COLO829 (cell line): Measurements from ENCODE around the gene ATOH8.
"Not testable (repeated sequence)": the region's sequence is repeated elsewhere in the genome, so short reads cannot be mapped to it uniquely, and the experiment has no call there.

Experiments used
- DNase-seq: peaks from one replicate; pipeline ENCODE4 v3.0.0; 2012; ENCODE audit warnings: low spot score

Gene ATOH8

GRCh38 chr2:85828725-85829124, 74.9 kb downstream of the ATOH8 start:
- no peak for DNase-seq

DNA sequence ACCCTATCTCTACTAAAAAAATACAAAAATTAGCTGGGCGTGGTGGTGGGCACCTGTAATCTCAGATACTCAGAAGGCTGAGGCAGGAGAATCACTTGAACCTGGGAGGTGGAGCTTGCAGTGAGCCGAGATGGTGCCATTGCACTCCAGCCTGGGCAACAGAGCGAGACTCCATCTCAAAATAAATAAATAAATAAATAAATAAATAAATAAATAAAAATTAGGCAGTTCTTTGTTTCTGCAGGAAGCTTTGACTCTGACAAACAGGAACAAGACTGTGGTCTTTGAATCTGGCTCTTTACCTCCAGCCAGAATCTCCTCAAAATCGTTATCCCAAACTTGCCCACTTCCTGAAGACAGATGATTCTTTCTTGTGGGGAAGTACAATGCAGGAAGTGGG, 75.6 kb downstream of the ATOH8 start:
- not testable (repeated sequence) for DNase-seq

DNA sequence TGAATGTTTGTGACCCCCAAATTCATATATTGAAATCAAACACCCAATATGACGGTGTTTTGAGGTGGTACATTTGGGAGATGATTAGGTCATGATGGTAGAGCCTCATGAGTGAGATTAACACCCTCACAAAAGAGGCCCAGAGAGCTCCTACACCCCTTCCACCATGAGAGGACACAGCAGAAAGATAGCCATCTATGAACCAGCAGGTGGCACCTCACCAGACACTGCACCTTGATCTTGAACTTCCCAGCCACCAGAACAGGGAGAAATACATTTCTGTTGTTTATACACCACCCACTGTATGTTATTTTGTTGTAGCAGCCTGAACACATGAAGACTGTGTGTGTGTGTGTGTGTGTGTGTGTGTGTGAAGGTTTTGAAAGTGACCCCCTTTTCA, 76.9 kb downstream of the ATOH8 start:
- DNase-seq, result no peak

DNA sequence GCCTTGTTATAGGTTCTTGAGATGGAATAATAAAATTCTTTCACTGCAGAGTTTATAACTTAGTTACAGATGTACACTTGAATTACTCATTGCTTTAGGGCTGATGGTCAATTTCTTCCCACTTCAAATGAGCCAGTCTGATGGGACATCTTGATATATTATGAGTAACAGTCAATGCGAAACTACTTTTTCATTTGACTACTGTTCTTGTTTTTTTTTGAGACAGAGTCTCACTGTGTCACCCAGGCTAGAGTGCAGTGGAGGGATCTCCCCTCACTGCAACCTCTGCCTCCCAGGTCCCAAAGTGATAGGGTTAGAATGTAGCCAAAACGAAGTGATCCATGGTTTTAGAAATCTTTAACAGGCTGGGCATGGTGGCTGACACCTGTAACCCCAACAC, 77.9 kb downstream of the ATOH8 start:
- no peak for DNase-seq

- no peak for DNase-seq
Measured at GRCh38 chr2:85834466-85834865, 80.7 kb downstream of the ATOH8 start.
